Measurements from ENCODE around the gene SLC1A5.

SLC1A5 gene

GRCh38 chr19:46798713-46799112 is 10.3 kb upstream of the SLC1A5 start:
- no peak for DNase-seq (ENCODE audit: low read depth)
- no peak for TF ChIP-seq CTCF (IDR thresholded peaks at IDR 0.05; ENCODE audit: insufficient read depth, low read depth, low read length, missing control alignments)
- no peak overlapping the region for H3K4me3 ChIP-seq (ENCODE audit: low read length)

GRCh38 chr19:46797881-46798280 is 9.5 kb upstream of the SLC1A5 start:
- DNase-seq (ENCODE audit: low read depth) = no peak
- H3K4me3 ChIP-seq (ENCODE audit: low read length) = no peak overlapping the region
- TF ChIP-seq CTCF (IDR thresholded peaks at IDR 0.05; ENCODE audit: insufficient read depth, low read depth, low read length, missing control alignments) = no peak

- no peak for DNase-seq (ENCODE audit: low read depth)
- no peak overlapping the region for H3K4me3 ChIP-seq (ENCODE audit: low read length)
- no peak for TF ChIP-seq CTCF (IDR thresholded peaks at IDR 0.05; ENCODE audit: insufficient read depth, low read depth, low read length, missing control alignments)
These were observed 3.5 kb upstream of the SLC1A5 start for GRCh38 chr19:46791944-46792343.

GRCh38 chr19:46789371-46789770 is 977 bp upstream of the SLC1A5 start:
- no peak for TF ChIP-seq CTCF (IDR thresholded peaks at IDR 0.05; ENCODE audit: insufficient read depth, low read depth, low read length, missing control alignments)
- no peak overlapping the region for H3K4me3 ChIP-seq (ENCODE audit: low read length)
- DNase-seq (ENCODE audit: low read depth) = peak; percentile 60

- H3K4me3 ChIP-seq (ENCODE audit: low read length) = no peak overlapping the region
- no peak for DNase-seq (ENCODE audit: low read depth)
- no peak for TF ChIP-seq CTCF (IDR thresholded peaks at IDR 0.05; ENCODE audit: insufficient read depth, low read depth, low read length, missing control alignments)
These were observed 559 bp upstream of the SLC1A5 start for GRCh38 chr19:46788968-46789338.

- DNase-seq (ENCODE audit: low read depth) = peak; percentile 52
- TF ChIP-seq CTCF (IDR thresholded peaks at IDR 0.05; ENCODE audit: insufficient read depth, low read depth, low read length, missing control alignments) = no peak
These were observed 798 bp downstream of the SLC1A5 start for GRCh38 chr19:46787331-46788261.

GRCh38 chr19:46787040-46787330 is 1.4 kb downstream of the SLC1A5 start:
- no peak for DNase-seq (ENCODE audit: low read depth)
- peak overlapping the region; percentile 98 for H3K4me3 ChIP-seq (ENCODE audit: low read length)
- no peak for TF ChIP-seq CTCF (IDR thresholded peaks at IDR 0.05; ENCODE audit: insufficient read depth, low read depth, low read length, missing control alignments)

More at GRCh38 chr19:46787331-46788261, 798 bp downstream of the SLC1A5 start:
- H3K4me3 ChIP-seq (ENCODE audit: low read length) = peak overlapping the region; percentile 98

All from epithelial cell of esophagus (primary cell).